Middle frontal gyrus (tissue), 1 donor: ENCODE data around the gene DUSP16.

Experiments
- DNase-seq: peaks from one replicate; pipeline ENCODE4 v3.0.0-alpha.2; 2015; ENCODE audit warnings: low spot score; ENCODE audit errors: extremely low spot score

DUSP16 gene

DNA sequence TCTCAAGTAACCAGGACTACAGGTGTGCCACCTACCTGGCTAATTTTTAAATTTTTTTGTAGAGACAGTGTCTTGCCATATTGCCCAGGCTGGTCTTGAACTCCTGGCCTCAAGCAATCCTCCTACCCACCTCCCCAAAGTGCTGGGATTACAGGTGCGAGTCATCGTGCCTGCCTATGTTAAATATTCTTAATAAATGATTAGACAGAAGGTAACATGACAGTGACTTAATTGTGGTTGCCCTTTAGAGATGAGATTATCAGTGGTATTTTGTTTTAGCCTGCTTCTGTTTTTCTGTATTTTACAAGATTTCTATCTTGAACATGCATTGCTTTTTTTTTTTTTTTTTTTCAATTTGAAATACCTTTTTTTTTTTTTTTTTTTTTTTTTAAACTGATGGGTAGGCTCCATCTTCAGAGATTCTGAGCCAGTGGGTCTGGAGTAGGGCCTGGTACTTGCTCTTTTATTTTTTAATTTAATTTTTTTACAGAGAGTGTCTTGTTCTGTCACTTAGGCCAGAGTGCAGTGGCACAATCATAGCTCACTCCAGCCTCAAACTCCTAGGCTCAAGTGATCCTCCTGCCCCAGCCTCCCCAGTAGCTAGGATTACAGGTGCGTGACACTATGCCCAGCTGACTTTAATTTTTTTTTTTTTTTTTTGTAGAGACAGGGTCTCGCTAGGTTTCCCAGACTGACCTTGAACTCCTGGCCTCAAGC lies 117.3 kb downstream of the DUSP16 start:
- DNase-seq = no peak

DNA sequence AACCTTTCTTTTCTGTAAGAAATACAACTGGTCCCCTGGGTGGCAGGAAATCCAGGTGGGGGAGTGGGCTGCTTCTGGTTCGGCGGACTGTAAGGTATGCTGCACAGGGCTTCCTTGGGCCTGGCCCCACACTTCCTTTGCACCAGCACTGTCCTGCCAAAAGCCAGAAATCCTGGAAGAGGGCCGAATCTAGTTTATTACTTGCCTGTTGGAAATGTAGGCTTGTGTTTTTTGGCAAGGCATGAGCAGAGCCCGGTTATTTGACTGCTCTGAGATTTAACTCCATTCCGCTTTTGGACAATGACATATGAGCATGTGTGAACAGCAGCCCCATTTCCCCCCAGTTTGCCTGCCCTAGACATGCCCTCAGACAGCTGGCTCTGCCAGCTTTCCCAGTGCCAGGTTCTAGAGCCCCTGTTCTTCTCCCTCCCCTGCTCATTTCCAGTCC lies 119.2 kb downstream of the DUSP16 start:
- DNase-seq = no peak

GRCh38 chr12:12442548-12443071 lies 120.1 kb downstream of the DUSP16 start:
- no peak for DNase-seq

DNA sequence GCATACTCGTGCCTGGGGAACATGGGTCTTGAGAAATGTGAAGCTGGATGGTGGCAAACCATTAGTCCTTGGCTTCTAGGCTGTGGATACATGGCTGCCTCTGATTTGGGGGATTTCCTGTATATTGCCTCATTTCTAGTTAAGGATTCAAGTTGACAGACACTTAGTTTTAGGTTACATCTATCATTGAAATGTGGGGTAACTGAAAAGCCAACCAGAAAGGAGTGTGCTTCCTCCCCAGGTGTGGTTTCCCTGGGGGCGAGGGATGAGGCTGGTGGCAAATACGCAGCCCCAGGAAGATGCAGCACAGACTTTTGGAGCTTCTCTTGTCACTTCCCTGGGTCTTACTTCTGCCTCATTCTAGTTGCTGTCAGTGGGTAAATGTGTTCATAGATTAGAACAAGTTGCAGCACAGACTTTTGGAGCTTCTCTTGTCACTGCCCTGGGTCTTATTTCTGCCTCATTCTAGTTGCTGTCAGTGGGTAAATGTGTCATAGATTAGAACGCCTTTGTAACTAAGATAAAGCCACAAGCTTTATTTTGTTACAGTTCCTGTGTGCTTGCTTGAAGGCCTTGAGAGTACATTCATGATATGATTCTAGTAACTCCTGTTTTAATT lies 120.7 kb downstream of the DUSP16 start:
- DNase-seq = no peak

- no peak for DNase-seq
Observed at GRCh38 chr12:12441429-12441807, 121.2 kb downstream of the DUSP16 start.

DNA sequence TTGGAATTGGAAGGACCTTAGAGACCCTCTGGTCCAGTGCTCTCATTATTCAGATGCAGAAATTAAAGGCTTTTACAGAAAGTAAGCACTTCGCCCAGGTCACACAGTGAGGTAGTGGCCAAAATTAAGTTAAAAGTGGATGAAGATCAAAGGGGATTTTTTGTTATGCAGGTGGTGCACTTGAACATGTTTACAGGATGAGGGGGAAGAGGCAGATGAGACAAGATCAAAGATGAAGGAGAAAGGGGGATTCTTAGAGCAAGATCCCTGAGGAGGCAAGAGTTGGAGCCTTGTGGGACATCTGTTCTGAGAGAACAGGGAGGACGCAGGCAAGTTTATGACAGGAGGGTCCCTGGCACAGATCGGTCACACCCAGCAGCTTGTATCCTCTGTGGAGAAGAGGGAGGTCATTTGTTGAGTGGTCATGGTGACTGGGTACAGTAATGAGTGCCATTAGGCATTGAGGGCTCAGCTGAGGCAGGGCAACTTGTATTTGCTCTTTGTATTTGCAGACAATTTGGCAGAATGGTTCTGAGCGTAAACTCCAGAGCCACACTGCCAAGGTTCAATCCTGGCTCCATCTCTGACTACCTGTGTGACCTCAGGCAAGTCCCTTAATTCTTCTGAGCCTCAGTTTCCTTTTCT lies 121.8 kb downstream of the DUSP16 start:
- DNase-seq = no peak

- DNase-seq = no peak
Observed at GRCh38 chr12:12439636-12440035, 123.0 kb downstream of the DUSP16 start.

- no peak for DNase-seq
Observed at GRCh38 chr12:12436831-12437345, 125.8 kb downstream of the DUSP16 start.

DNA sequence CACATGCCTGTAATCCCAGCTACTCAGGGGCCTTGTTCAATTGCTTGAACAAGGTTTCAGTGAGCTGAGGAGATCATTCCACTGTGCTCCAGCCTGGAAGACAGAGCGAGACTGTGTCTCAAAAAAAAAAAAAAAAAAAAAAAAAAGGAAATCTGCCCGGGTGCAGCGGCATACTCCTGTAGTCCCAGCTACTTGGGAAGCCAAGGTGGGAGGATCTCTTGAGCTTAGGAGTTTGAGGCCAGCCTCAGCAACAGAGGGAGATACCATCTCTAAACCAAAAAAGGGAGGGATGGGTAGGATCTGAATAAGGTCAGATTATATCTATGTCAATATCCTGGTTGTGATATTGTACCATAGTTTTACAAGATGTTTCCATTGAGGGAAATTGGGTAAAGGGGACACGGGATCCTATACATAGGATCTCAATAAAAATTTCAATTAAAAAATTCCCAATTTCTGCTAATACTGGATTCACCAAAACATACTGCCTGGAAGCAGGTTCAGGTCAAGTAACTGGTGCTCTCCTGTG lies 129.4 kb downstream of the DUSP16 start:
- no peak for DNase-seq

GRCh38 chr12:12432364-12432763 lies 130.3 kb downstream of the DUSP16 start:
- no peak for DNase-seq

DNA sequence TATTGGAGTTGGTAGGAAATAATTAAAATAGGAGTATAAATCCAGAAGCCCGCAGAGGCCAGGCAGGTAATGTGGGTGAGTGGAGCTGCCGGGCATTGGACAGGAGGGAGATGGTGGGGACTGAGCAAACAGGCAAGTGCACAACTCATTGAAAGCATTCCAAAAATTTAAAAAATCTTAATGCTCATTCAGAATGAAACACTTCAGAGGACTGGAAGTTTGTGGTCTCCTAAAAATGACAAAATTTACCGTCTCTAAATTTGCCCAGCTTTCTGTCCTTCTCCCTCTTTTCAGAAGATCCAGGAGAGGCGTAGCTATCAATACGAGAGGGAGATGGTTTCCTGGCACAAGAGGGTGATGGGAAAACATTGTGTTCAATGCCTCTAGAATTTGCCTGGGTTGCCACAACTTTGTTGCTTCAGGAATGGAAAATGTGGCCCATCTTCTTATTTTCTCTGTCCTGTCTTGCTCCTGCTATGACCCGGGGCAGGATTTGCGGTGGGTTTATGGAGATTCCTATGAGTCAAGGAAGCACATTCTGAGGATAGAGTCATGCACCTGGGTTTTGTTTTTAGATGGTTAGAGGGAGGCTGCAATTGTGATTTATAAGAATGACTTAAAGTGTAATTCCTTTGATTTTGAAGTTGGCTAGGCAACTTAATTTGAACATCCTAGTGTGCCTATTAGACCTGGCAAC lies 133.6 kb downstream of the DUSP16 start:
- DNase-seq = no peak

GRCh38 chr12:12428047-12428446 lies 134.6 kb downstream of the DUSP16 start:
- no peak for DNase-seq

GRCh38 chr12:12427568-12427967 lies 135.1 kb downstream of the DUSP16 start:
- no peak for DNase-seq

- DNase-seq = no peak
Observed at GRCh38 chr12:12425616-12426015, 137.0 kb downstream of the DUSP16 start.

GRCh38 chr12:12425001-12425400 lies 137.7 kb downstream of the DUSP16 start:
- DNase-seq = no peak
